H1 (cell line): ENCODE results near the gene CEBPZ. TPM values are rescaled to one million over a fixed set of nuclear protein-coding genes. Genes with fewer than 3 reads are reported as not detected.

ENCODE experiments used
- CTCF ChIA-PET: fragments of 300-600 bp; sonication (Branson Sonifier 250); formaldehyde crosslinking; loops from one replicate; lab custom pipeline; 2021; ENCODE audit not compliant: partially characterized antibody; lab: Charles Lee
- POLR2A ChIA-PET: fragments of 300-600 bp; sonication (Branson Sonifier 250); formaldehyde crosslinking; loops from one replicate; lab custom pipeline; 2021; ENCODE audit warnings: inconsistent platforms; ENCODE audit not compliant: partially characterized antibody; lab: Charles Lee
- DNase-seq, 2 experiments: peaks; one replicate each; pipeline versions ENCODE4 v3.0.0 to v3.0.0-alpha.2; 2010 to 2022; ENCODE audit warnings: low spot score in 2 of 2, low read depth in 1 of 2, mixed read lengths in 1 of 2
- FAIRE-seq: peaks from 2 replicates; lab custom pipeline; 2011; peaks lifted over from hg19 to GRCh38; lab: Jason Lieb, UNC
- H2AFZ ChIP-seq: 2 replicates; pipeline ENCODE4 v1.8.1; 2012; ENCODE audit warnings: low read length, inconsistent platforms
- H2AK5ac ChIP-seq: 2 replicates; pipeline ENCODE4 v1.6.1; 2013; ENCODE audit warnings: low read depth, low read length
- H2BK120ac ChIP-seq: replicated peaks from 2 replicates; pipeline ENCODE3; 2013; ENCODE audit warnings: low read depth, low read length, inconsistent platforms
- H2BK12ac ChIP-seq: 2 replicates; pipeline ENCODE4 v1.6.1; 2013; ENCODE audit warnings: low read depth, low read length
- H2BK15ac ChIP-seq: 2 replicates; pipeline ENCODE4 v1.6.1; 2013; ENCODE audit warnings: low read length
- H2BK20ac ChIP-seq: 2 replicates; pipeline ENCODE4 v1.6.1; 2013; ENCODE audit warnings: low read length
- H2BK5ac ChIP-seq: 2 replicates; pipeline ENCODE4 v1.6.1; 2013; ENCODE audit warnings: low read depth, low read length
- H3K14ac ChIP-seq: 2 replicates; pipeline ENCODE4 v1.6.1; 2013; ENCODE audit warnings: inconsistent platforms; ENCODE audit not compliant: insufficient read length
- H3K18ac ChIP-seq: 2 replicates; pipeline ENCODE4 v1.6.1; 2013; ENCODE audit warnings: low read length; ENCODE audit errors: extremely low read depth
- H3K23ac ChIP-seq: 2 replicates; pipeline ENCODE4 v1.6.1; 2013; ENCODE audit warnings: inconsistent platforms; ENCODE audit not compliant: insufficient read length
- H3K23me2 ChIP-seq: 2 replicates; pipeline ENCODE4 v1.6.1; 2013; ENCODE audit warnings: low read depth, low read length
- H3K27ac ChIP-seq: 2 replicates; pipeline ENCODE4 v1.6.1; 2011; ENCODE audit warnings: low read depth, low read length, inconsistent platforms
- H3K27me3 ChIP-seq, 4 experiments: replicated peaks in 1 of 4; 1 replicate in 1 of 4; 2 replicates in 3 of 4; pipeline versions ENCODE4 v1.6.1 to v1.8.1; 2011 to 2013; ENCODE audit warnings: low read length in 3 of 4, mild to moderate bottlenecking in 3 of 4, inconsistent platforms in 2 of 4, mixed read lengths in 2 of 4, moderate library complexity in 1 of 4; ENCODE audit not compliant: control insufficient read depth in 3 of 4, insufficient read depth in 3 of 4; ENCODE audit errors: extremely low read depth in 1 of 4
- H3K36me3 ChIP-seq, 4 experiments: 2 replicates each; pipeline versions ENCODE4 v1.6.1 to v1.8.1; 2011 to 2013; ENCODE audit warnings: mild to moderate bottlenecking in 4 of 4, low read length in 3 of 4, moderate library complexity in 2 of 4, control low read depth in 1 of 4, inconsistent platforms in 1 of 4; ENCODE audit not compliant: insufficient read depth in 4 of 4, control insufficient read depth in 2 of 4
- H3K4ac ChIP-seq: replicated peaks from 2 replicates; pipeline ENCODE3; 2013; ENCODE audit warnings: low read length, low read depth, mixed read lengths, inconsistent platforms; ENCODE audit not compliant: insufficient read length
- H3K4me1 ChIP-seq, 4 experiments: replicated peaks in 1 of 4; 1 replicate in 1 of 4; 2 replicates in 3 of 4; pipeline versions ENCODE4 v1.6.1 to v1.8.1; 2011 to 2013; ENCODE audit warnings: low read length in 3 of 4, inconsistent platforms in 2 of 4, mixed read lengths in 1 of 4; ENCODE audit not compliant: insufficient read depth in 4 of 4, control insufficient read depth in 3 of 4
- H3K4me2 ChIP-seq, 2 experiments: 2 replicates each; pipeline versions ENCODE4 v1.6.1 to v1.8.1; 2011 to 2013; ENCODE audit warnings: low read depth in 2 of 2, low read length in 2 of 2, control low read depth in 1 of 2, inconsistent platforms in 1 of 2, mild to moderate bottlenecking in 1 of 2; ENCODE audit not compliant: insufficient read depth in 1 of 2
- H3K4me3 ChIP-seq, 4 experiments: fragments of 200-600, 300-600 bp in 1 of 4; sonication (generic), shearing (Covaris generic), sonication (Bioruptor Twin) in 1 of 4; 2 replicates each; pipeline versions ENCODE4 v1.5.1 to v1.8.1; 2011 to 2016; ENCODE audit warnings: low read length in 4 of 4, low read depth in 3 of 4, control low read depth in 2 of 4, inconsistent platforms in 2 of 4, mild to moderate bottlenecking in 2 of 4, mixed read lengths in 1 of 4, moderate library complexity in 1 of 4; ENCODE audit not compliant: insufficient read depth in 2 of 4; ENCODE audit errors: extremely low read depth in 1 of 4
- H3K56ac ChIP-seq: replicated peaks from 2 replicates; pipeline ENCODE3; 2013; ENCODE audit warnings: low read depth, mild to moderate bottlenecking, mixed read lengths, low read length, inconsistent platforms; ENCODE audit not compliant: insufficient read length
- H3K79me1 ChIP-seq: 2 replicates; pipeline ENCODE4 v1.6.1; 2013; ENCODE audit warnings: low read depth, low read length, control low read depth
- H3K79me2 ChIP-seq, 2 experiments: 2 replicates each; pipeline versions ENCODE4 v1.6.1 to v1.8.1; 2012 to 2013; ENCODE audit warnings: low read length in 2 of 2, mild to moderate bottlenecking in 2 of 2, inconsistent platforms in 1 of 2; ENCODE audit not compliant: insufficient read depth in 2 of 2, control insufficient read depth in 1 of 2
- H3K9ac ChIP-seq, 4 experiments: replicated peaks in 1 of 4; 1 replicate in 1 of 4; 2 replicates in 3 of 4; pipeline versions ENCODE4 v1.6.1 to v1.8.1; 2011 to 2013; ENCODE audit warnings: low read depth in 3 of 4, low read length in 3 of 4, control low read depth in 2 of 4, mild to moderate bottlenecking in 2 of 4, moderate library complexity in 2 of 4, inconsistent platforms in 1 of 4; ENCODE audit errors: extremely low read depth in 1 of 4
- H3K9me3 ChIP-seq, 2 experiments: 2 replicates each; pipeline versions ENCODE4 v1.6.1 to v1.8.1; 2012 to 2013; ENCODE audit warnings: mild to moderate bottlenecking in 2 of 2, moderate library complexity in 2 of 2, control low read depth in 1 of 2, inconsistent platforms in 1 of 2, low read depth in 1 of 2, low read length in 1 of 2, mixed read lengths in 1 of 2; ENCODE audit not compliant: insufficient read depth in 2 of 2
- H4K20me1 ChIP-seq, 2 experiments: replicated peaks in 1 of 2; 2 replicates each; pipeline versions ENCODE3 to v1.8.1; 2011 to 2013; ENCODE audit warnings: inconsistent platforms in 2 of 2, low read length in 2 of 2, mild to moderate bottlenecking in 1 of 2; ENCODE audit not compliant: insufficient read depth in 2 of 2, control insufficient read depth in 1 of 2
- H4K5ac ChIP-seq: 2 replicates; pipeline ENCODE4 v1.6.1; 2013; ENCODE audit warnings: low read length, low read depth, mixed read lengths, inconsistent platforms; ENCODE audit not compliant: insufficient read length
- H4K8ac ChIP-seq: 2 replicates; pipeline ENCODE4 v1.8.0; 2013; ENCODE audit warnings: mild to moderate bottlenecking, moderate library complexity, low read length, inconsistent platforms; ENCODE audit not compliant: insufficient read depth; ENCODE audit errors: extremely low read depth
- H4K91ac ChIP-seq: replicated peaks from 2 replicates; pipeline ENCODE3; 2013; ENCODE audit warnings: low read length, mixed read lengths, inconsistent platforms; ENCODE audit not compliant: insufficient read length
- ASH2L ChIP-seq: fragments of 200-600, 300-600 bp; sonication (generic); IDR thresholded peaks from one replicate; pipeline ENCODE4 v1.7.1; 2017; ENCODE audit warnings: low read length
- CBX5 ChIP-seq: fragments of 300-800, 300-1000 bp; sonication (generic); IDR thresholded peaks from 2 replicates; pipeline ENCODE4 v1.7.1; 2016; ENCODE audit warnings: antibody characterized with exemption, low read length, low read depth
- CEBPB ChIP-seq: IDR thresholded peaks from 2 replicates; pipeline ENCODE4 v1.6.1; 2012; ENCODE audit warnings: low read depth, low read length
- CTCF ChIP-seq, 3 experiments: IDR thresholded peaks; 1 replicate in 2 of 3; 2 replicates in 1 of 3; pipeline versions ENCODE4 v1.5.1 to v1.6.1; 2011; ENCODE audit warnings: low read length in 3 of 3, mild to moderate bottlenecking in 3 of 3, inconsistent platforms in 2 of 3, low read depth in 1 of 3, moderate library complexity in 1 of 3; ENCODE audit not compliant: insufficient read depth in 1 of 3; ENCODE audit errors: control extremely low read depth in 1 of 3
- GTF2F1 ChIP-seq: IDR thresholded peaks from 2 replicates; pipeline ENCODE4 v1.6.1; 2012; ENCODE audit warnings: low read depth, low read length, improper control_type of control experiment, borderline replicate concordance
- JUND ChIP-seq: IDR thresholded peaks from 2 replicates; pipeline ENCODE4 v1.6.1; 2011; ENCODE audit warnings: mild to moderate bottlenecking, improper control_type of control experiment, low read length
- TAF7 ChIP-seq: optimal IDR thresholded peaks from 2 replicates; pipeline ENCODE3; 2011; ENCODE audit warnings: low read depth, mild to moderate bottlenecking, inconsistent platforms, low read length, moderate library complexity, borderline replicate concordance
- WGBS, 2 experiments: shearing (Covaris generic) in 1 of 2; methylation state at CpG; one replicate each; pipeline versions ENCODE4 v1.1.6 to v1.1.7; 2013 to 2015; ENCODE audit warnings: low lambda C conversion rate in 2 of 2, mixed read lengths in 2 of 2, inconsistent platforms in 1 of 2, low coverage in 1 of 2, missing lambda C conversion rate in 1 of 2; ENCODE audit not compliant: insufficient replicate concordance in 2 of 2, insufficient coverage in 1 of 2, insufficient read length in 1 of 2; ENCODE audit errors: extremely low coverage in 1 of 2, missing lambda C conversion rate in 1 of 2; 5-methylcytosine and 5-hydroxymethylcytosine counted together
- polyA plus RNA-seq, 7 experiments: library from polyadenylated mRNA; depleted of rRNA in 3 of 7; stranded (reverse) in 5 of 7; unstranded in 2 of 7; fragments of >200 nt in 5 of 7; fragments of 200-250 nt in 2 of 7; gene quantifications; 1 replicate in 5 of 7; 2 replicates in 1 of 7; 4 replicates in 1 of 7; pipeline versions ENCODE4 v1.2.1 to v1.2.3, GENCODE V29; 2011 to 2013; ENCODE audit warnings: missing spikeins in 2 of 7, mixed read lengths in 2 of 7
- total RNA-seq: library from RNA; stranded (reverse); fragmentation: NEBNext Ultra II Directional; extraction: Animal tissue kit (Norgen Biotek cat#: 25700); gene quantifications from 2 replicates; pipeline ENCODE4 v1.2.1, GENCODE V29; 2021

CEBPZ gene
- total and polyA plus RNA-seq, 2 of the 8 experiments (the other 6 are each of a cell fraction or from before 2014, with no cell fraction given): 19.1 to 201 TPM

GRCh38 chr2:37189452-37190153 lies 41.8 kb downstream of the CEBPZ start:
- WGBS, 2 experiments: 63% methylated on average over 6 of the region's 6 CpGs; no CpG with 5 or more reads in 1 of the 2 experiments
- FAIRE-seq: peak; percentile 78

More at GRCh38 chr2:37189452-37190153, 41.8 kb downstream of the CEBPZ start:
- Histone ChIP-seq H2BK5ac (peak overlapping the region; percentile 85; the same call in 1 of the 2 replicates), H3K9ac (no peak overlapping the region), H3K14ac (no peak overlapping the region), H3K79me2 (no peaks in the 10 kb centered on the region), H4K5ac (no peak overlapping the region), H3K27ac (no peak overlapping the region), H4K91ac (peak overlapping the region; percentile 13), H2AK5ac (peak overlapping the region; percentile 53), H3K23ac (no peak overlapping the region), H3K4me3 (no peak overlapping the region), H3K79me1 (no peaks in the 10 kb centered on the region), H2BK12ac (peak overlapping the region; percentile 93; the same call in 1 of the 2 replicates), H2BK120ac (peak overlapping the region; percentile 7), H3K27me3 (no peaks in the 10 kb centered on the region), H3K56ac (peak overlapping the region; percentile 57), H4K20me1 (no peaks in the 10 kb centered on the region), H3K36me3 (no peaks in the 10 kb centered on the region), H3K23me2 (no peaks in the 10 kb centered on the region), H4K8ac (no peak overlapping the region), H3K4me2 (peak overlapping the region; percentile 14 to 16; a peak in 3 of 4 replicates), H2BK20ac (peak overlapping the region; percentile 24), H3K9me3 (no peaks in the 10 kb centered on the region), H2BK15ac (0 out of 2 replicates have a peak overlapping the region, but pooled peaks have one; percentile 53), H3K4ac (no peak overlapping the region), H3K4me1 (peaks cover 14 to 25% (median 16%) of the 10 kb centered on the region in 4 experiments), H2AFZ (no peak overlapping the region), H3K18ac (peak overlapping the region; percentile 65; the same call in 1 of the 2 replicates)
- ChIA-PET CTCF (interaction anchor here (0.6 to 8.8 kb wide), 7 partner anchors 9 to 203 kb away, joined by 3 to 48 read pairs (median 12); no protein-coding TSS in a partner anchor), POLR2A (interaction anchor here (1.1 to 5.2 kb wide), 8 partner anchors 9 to 135 kb away, joined by 3 to 26 read pairs (median 4); partner anchors contain the start of genes CEBPZ, NDUFAF7 and PRKD3)
- TF ChIP-seq CBX5 (no peak), CTCF (IDR thresholded peaks at IDR 0.05; ENCODE audit: control extremely low read depth in 1 of 3, insufficient read depth in 1 of 3, low read depth in 1 of 3, low read length in 3 of 3) (peak in 1 of 3 experiments; percentile 13; a peak in 1 of 4 replicates), TAF7 (peak; percentile 13), JUND (peak; percentile 58; the same call in 1 of the 2 replicates), GTF2F1 (no peak), ASH2L (peak; percentile 31), CEBPB (no peak)
- peak in 1 of 2 experiments; percentile 69 for DNase-seq
